Measurements from ENCODE around the gene SMYD5.
"Not testable (repeated sequence)": the region's sequence is repeated elsewhere in the genome, so short reads cannot be mapped to it uniquely, and the experiment has no call there.

The SMYD5 gene

GRCh38 chr2:73214120-73215035 is at the start of gene SMYD5:
Gene SMYD5 (plus strand): TSS chr2:73214245. CDS start chr2:73214267, 22 bp downstream.
- in situ Hi-C loops (cut with MboI; ENCODE audit: low sequenced_read_pairs): no loop called here

GRCh38 chr2:73165978-73166377 is 48.1 kb upstream of the SMYD5 start:
- in situ Hi-C loops (cut with MboI; ENCODE audit: low sequenced_read_pairs): loop anchor here (25.0 kb wide), 2 partner anchors 179 to 279 kb away; partner anchors contain the start of gene SPR

GRCh38 chr2:73166813-73167212 is 47.2 kb upstream of the SMYD5 start:
- in situ Hi-C loops (cut with MboI; ENCODE audit: low sequenced_read_pairs): loop anchor here (25.0 kb wide), 2 partner anchors 180 to 280 kb away; partner anchors contain the start of gene SPR

GRCh38 chr2:73168348-73168747 is 45.7 kb upstream of the SMYD5 start:
- in situ Hi-C loops (cut with MboI; ENCODE audit: low sequenced_read_pairs): loop anchor here (25.0 kb wide), 2 partner anchors 181 to 281 kb away; partner anchors contain the start of gene SPR

GRCh38 chr2:73170341-73170740 is 43.7 kb upstream of the SMYD5 start:
- in situ Hi-C loops (cut with MboI; ENCODE audit: low sequenced_read_pairs): loop anchor here (25.0 kb wide), 2 partner anchors 183 to 283 kb away; partner anchors contain the start of gene SPR

- in situ Hi-C loops (cut with MboI; ENCODE audit: low sequenced_read_pairs): loop anchor here (25.0 kb wide), 2 partner anchors 186 to 286 kb away; partner anchors contain the start of gene SPR
Observed at GRCh38 chr2:73172963-73173362, 41.1 kb upstream of the SMYD5 start.

- in situ Hi-C loops (cut with MboI; ENCODE audit: low sequenced_read_pairs): loop anchor here (25.0 kb wide), 2 partner anchors 186 to 286 kb away; partner anchors contain the start of gene SPR
Observed at GRCh38 chr2:73173781-73174180, 40.3 kb upstream of the SMYD5 start.

- in situ Hi-C loops (cut with MboI; ENCODE audit: low sequenced_read_pairs): loop anchor here (25.0 kb wide), 2 partner anchors 187 to 287 kb away; partner anchors contain the start of gene SPR
Observed at GRCh38 chr2:73174244-73174643, 39.8 kb upstream of the SMYD5 start.

GRCh38 chr2:73174941-73175662 is 38.9 kb upstream of the SMYD5 start:
- in situ Hi-C loops (cut with MboI; ENCODE audit: low sequenced_read_pairs): loop anchor here (25.0 kb wide), 2 partner anchors 188 to 288 kb away; partner anchors contain the start of gene SPR

- in situ Hi-C loops (cut with MboI; ENCODE audit: low sequenced_read_pairs): no loop called here
Observed at GRCh38 chr2:73175663-73176204, 38.3 kb upstream of the SMYD5 start.

GRCh38 chr2:73176205-73176880 is 37.7 kb upstream of the SMYD5 start:
- in situ Hi-C loops (cut with MboI; ENCODE audit: low sequenced_read_pairs): no loop called here

GRCh38 chr2:73176881-73177644 is 37.0 kb upstream of the SMYD5 start:
- in situ Hi-C loops (cut with MboI; ENCODE audit: low sequenced_read_pairs): no loop called here

GRCh38 chr2:73177645-73178255 is 36.3 kb upstream of the SMYD5 start:
- in situ Hi-C loops (cut with MboI; ENCODE audit: low sequenced_read_pairs): no loop called here

- in situ Hi-C loops (cut with MboI; ENCODE audit: low sequenced_read_pairs): no loop called here
Observed at GRCh38 chr2:73185965-73186364, 28.1 kb upstream of the SMYD5 start.

- in situ Hi-C loops (cut with MboI; ENCODE audit: low sequenced_read_pairs): no loop called here
Observed at GRCh38 chr2:73187549-73187948, 26.5 kb upstream of the SMYD5 start.

- in situ Hi-C loops (cut with MboI; ENCODE audit: low sequenced_read_pairs): no loop called here
Observed at GRCh38 chr2:73197579-73197978, 16.5 kb upstream of the SMYD5 start.

GRCh38 chr2:73200281-73200680 is 13.8 kb upstream of the SMYD5 start:
- in situ Hi-C loops (cut with MboI; ENCODE audit: low sequenced_read_pairs): not testable (repeated sequence)

- in situ Hi-C loops (cut with MboI; ENCODE audit: low sequenced_read_pairs): no loop called here
Observed at GRCh38 chr2:73202156-73203054, 11.6 kb upstream of the SMYD5 start, which contains the start of gene NOTO. Gene NOTO (plus strand): TSS chr2:73202574. CDS start chr2:73202667, 93 bp downstream.

Measured in HL-60/S4 (cell line).